PC-3 (cell line): ENCODE data around the gene RFXANK.

Experiments
- CTCF ChIP-seq: fragments of 300-600 bp; sonication (generic); conservative IDR thresholded peaks from 2 replicates; pipeline ENCODE4 v1.5.1; 2017; ENCODE audit warnings: antibody characterized with exemption, low read depth, mild to moderate bottlenecking, low read length
- EZH2phosphoT487 ChIP-seq: fragments of 300-600 bp; sonication (generic); IDR thresholded peaks from 2 replicates; pipeline ENCODE4 v1.6.1; 2018; ENCODE audit warnings: mild to moderate bottlenecking, antibody characterized with exemption, low read length, borderline replicate concordance

GRCh38 chr19:19223060-19223459 lies 31.0 kb downstream of the RFXANK start:
- TF ChIP-seq CTCF (no peak), EZH2phosphoT487 (no peak)
